Measurements from ENCODE around the gene RIIAD1. TPM values are rescaled to one million over a fixed set of nuclear protein-coding genes. Genes with fewer than 3 reads are reported as not detected.
A peak's percentile ranks its signal among the peaks of the same experiment; 100 is the strongest.
"Not testable (repeated sequence)": the region's sequence is repeated elsewhere in the genome, so short reads cannot be mapped to it uniquely, and the experiment has no call there.

RIIAD1 gene
- total and polyA plus RNA-seq, 8 donors = 1.4 TPM; not detected in 7

GRCh38 chr1:151759241-151759640, 37.9 kb downstream of the RIIAD1 start:
- H3K27ac ChIP-seq = no peak overlapping the region
- peaks cover 13 to 21% (median 16%) of the 10 kb centered on the region in 4 donors for H3K4me1 ChIP-seq
- intact Hi-C loops (cut with DNase I; ENCODE audit: low total_unique reads) = no loop called here
- no peaks in the 10 kb centered on the region for H3K27me3 ChIP-seq
- no peak for TF ChIP-seq POLR2AphosphoS5 (IDR thresholded peaks at IDR 0.05)
- H3K9me3 ChIP-seq = no peaks in the 10 kb centered on the region
- H3K36me3 ChIP-seq = peaks cover 21 to 69% (median 56%) of the 10 kb centered on the region in 4 donors
- DNase-seq = no peak
- no peak overlapping the region for H3K4me3 ChIP-seq

- TF ChIP-seq POLR2AphosphoS5 (IDR thresholded peaks at IDR 0.05) (no peak), EP300 (IDR thresholded peaks at IDR 0.05) (no peak), POLR2A (IDR thresholded peaks at IDR 0.05) (no peak), CTCF (IDR thresholded peaks at IDR 0.05) (no peak)
- WGBS, 5 donors = 73 to 95% (median 91%) methylated on average over 7 of the region's 7 CpGs
Observed at GRCh38 chr1:151760597-151761385, 39.5 kb downstream of the RIIAD1 start.

GRCh38 chr1:151762941-151763921, 41.9 kb downstream of the RIIAD1 start, which contains the start of gene MRPL9:
MRPL9 (minus strand) TSS chr1:151763496; CDS start chr1:151763479, 17 bp downstream.
- DNase-seq = peak; percentile 84 to 94
- H3K27ac ChIP-seq = peak within 1 kb of the TSS; percentile 82 to 93 (median 89)
- peaks cover 21 to 41% (median 40%) of the 10 kb centered on the region in 4 donors for H3K36me3 ChIP-seq

More at GRCh38 chr1:151760597-151761385, 39.5 kb downstream of the RIIAD1 start:
- Histone ChIP-seq H3K4me1 (peaks cover 13 to 22% (median 18%) of the 10 kb centered on the region in 4 donors), H3K4me3 (no peak overlapping the region), H3K36me3 (peaks cover 21 to 65% (median 56%) of the 10 kb centered on the region in 4 donors), H3K27ac (no peak overlapping the region), H3K27me3 (no peaks in the 10 kb centered on the region), H3K9me3 (no peaks in the 10 kb centered on the region)
- DNase-seq = no peak
- intact Hi-C loops (cut with DNase I; ENCODE audit: low total_unique reads) = no loop called here

GRCh38 chr1:151763990-151764389, 42.7 kb downstream of the RIIAD1 start:
- WGBS, 5 donors = 44 to 59% (median 48%) methylated on average over 10 of the region's 10 CpGs
- no peak for TF ChIP-seq POLR2AphosphoS5 (IDR thresholded peaks at IDR 0.05)
- no peak for TF ChIP-seq CTCF (IDR thresholded peaks at IDR 0.05)
- TF ChIP-seq EP300 (IDR thresholded peaks at IDR 0.05) = no peak
- TF ChIP-seq POLR2A (IDR thresholded peaks at IDR 0.05) = no peak
- peak overlapping the region; percentile 69 to 92 (median 80) for H3K4me3 ChIP-seq
- H3K27ac ChIP-seq = peak overlapping the region; percentile 82 to 93 (median 89)
- intact Hi-C loops (cut with DNase I; ENCODE audit: low total_unique reads) = no loop called here
- peak in 1 of 2 donors; percentile 18 for DNase-seq
- H3K4me1 ChIP-seq = peaks cover 13 to 22% (median 18%) of the 10 kb centered on the region in 4 donors
- H3K36me3 ChIP-seq = peaks cover 21 to 34% (median 33%) of the 10 kb centered on the region in 4 donors
- no peaks in the 10 kb centered on the region for H3K27me3 ChIP-seq
- H3K9me3 ChIP-seq = no peaks in the 10 kb centered on the region

More at GRCh38 chr1:151762941-151763921, 41.9 kb downstream of the RIIAD1 start, which contains the start of gene MRPL9:
- intact Hi-C loops (cut with DNase I; ENCODE audit: low total_unique reads) = no loop called here
- WGBS, 5 donors = 0 to 1% (median 1%) methylated on average over 35 to 68 of the region's 68 CpGs
- peaks cover 13 to 22% (median 18%) of the 10 kb centered on the region in 4 donors for H3K4me1 ChIP-seq
- H3K4me3 ChIP-seq = peak within 1 kb of the TSS; percentile 69 to 92 (median 80)
- no peaks in the 10 kb centered on the region for H3K9me3 ChIP-seq
- TF ChIP-seq POLR2AphosphoS5 (IDR thresholded peaks at IDR 0.05) (peak; percentile 21 to 71 (median 69)), CTCF (IDR thresholded peaks at IDR 0.05) (no peak)
- no peaks in the 10 kb centered on the region for H3K27me3 ChIP-seq

- H3K4me1 ChIP-seq; H3K4me3 ChIP-seq; H3K27me3 ChIP-seq; H3K9me3 ChIP-seq; H3K27ac ChIP-seq; intact Hi-C loops (cut with DNase I; ENCODE audit: low total_unique reads): not testable (repeated sequence)
- WGBS, 5 donors = 16 to 61% (median 38%) methylated on average over 2 to 5 of the region's 7 CpGs
- peaks cover 0 to 12% (median 5%) of the 10 kb centered on the region in 4 donors for H3K36me3 ChIP-seq
- peak in 1 of 2 donors; percentile 20 for DNase-seq
Observed at GRCh38 chr1:151768351-151769066, 47.2 kb downstream of the RIIAD1 start.

GRCh38 chr1:151769270-151769669, 47.9 kb downstream of the RIIAD1 start:
- H3K27me3 ChIP-seq; intact Hi-C loops (cut with DNase I; ENCODE audit: low total_unique reads); H3K27ac ChIP-seq; H3K4me3 ChIP-seq; H3K4me1 ChIP-seq; H3K9me3 ChIP-seq; DNase-seq: not testable (repeated sequence)
- 91 to 92% (median 92%) methylated on average over 9 to 34 of the region's 34 CpGs; no CpG with 5 or more reads in 1 of the 5 donors for WGBS, 5 donors
- H3K36me3 ChIP-seq = peaks cover 0 to 20% (median 12%) of the 10 kb centered on the region in 4 donors

Data from stomach (tissue), 9 donors.